Adrenal gland (tissue), 5 donors: ENCODE measurements around the gene PCDH9.

Experiments used
- CTCF ChIP-seq, 6 experiments: fragments of 450-650 bp in 4 of 6; fragments of 200-600 bp in 2 of 6; sonication (generic) in 1 of 6; IDR thresholded peaks; 1 replicate in 5 of 6; 2 replicates in 1 of 6; pipeline versions ENCODE4 v1.5.1 to v1.8.0; 2016 to 2021; ENCODE audit warnings: antibody characterized with exemption in 6 of 6, mild to moderate bottlenecking in 2 of 6, moderate library complexity in 1 of 6
- POLR2A ChIP-seq, 2 donors: fragments of 450-650 bp; IDR thresholded peaks; one replicate each; pipeline ENCODE4 v1.6.1; 2017; ENCODE audit warnings: antibody characterized with exemption in 2 of 2, mild to moderate bottlenecking in 2 of 2, moderate library complexity in 1 of 2
- donor health status: DM: no; HTN: no; CAD: no.

- no peak for TF ChIP-seq CTCF (IDR thresholded peaks at IDR 0.05)
- no peak for TF ChIP-seq POLR2A (IDR thresholded peaks at IDR 0.05)
Observed at GRCh38 chr13:67064920-67065319, 165.2 kb downstream of the PCDH9 start.
